Activated CD4-positive, CD25-positive, alpha-beta regulatory T cell treated with anti-CD3 and anti-CD28 coated beads, Interleukin-2, amount 50 U/mL, for 24 hours (primary cell): ENCODE data around the gene FAM136A.
"Not testable (repeated sequence)": the region's sequence is repeated elsewhere in the genome, so short reads cannot be mapped to it uniquely, and the experiment has no call there.

Experiments used
- ATAC-seq, 2 donors: fragments of 150-1000 bp; cut with Tn5 transposase; one replicate each; pipeline ENCODE4 v1.10.0; 2021; ENCODE audit warnings: mild to moderate bottlenecking in 1 of 2, moderate library complexity in 1 of 2

FAM136A gene

GRCh38 chr2:70301344-70302194 is at the start of gene FAM136A:
TSS of gene FAM136A (minus strand) at chr2:70302067. CDS start at chr2:70302011, 56 bp downstream.
- ATAC-seq: peak; percentile 87 to 90

- no peak for ATAC-seq
Measured at GRCh38 chr2:70349921-70350685, 48.2 kb upstream of the FAM136A start.

- no peak for ATAC-seq
Measured at GRCh38 chr2:70347831-70348230, 46.0 kb upstream of the FAM136A start.

GRCh38 chr2:70344195-70344594 is 42.3 kb upstream of the FAM136A start:
- ATAC-seq: peak in 1 of 2 donors; percentile 30

- ATAC-seq: no peak
Measured at GRCh38 chr2:70341477-70341765, 39.6 kb upstream of the FAM136A start.

GRCh38 chr2:70340761-70341476 is 39.1 kb upstream of the FAM136A start:
- peak in 1 of 2 donors; percentile 27 for ATAC-seq

- no peak for ATAC-seq
Measured at GRCh38 chr2:70340075-70340474, 38.2 kb upstream of the FAM136A start.

GRCh38 chr2:70336552-70336951 is 34.7 kb upstream of the FAM136A start:
- ATAC-seq: no peak

GRCh38 chr2:70331012-70331411 is 29.1 kb upstream of the FAM136A start:
- no peak for ATAC-seq

- ATAC-seq: no peak
Measured at GRCh38 chr2:70330476-70330875, 28.6 kb upstream of the FAM136A start.

GRCh38 chr2:70328921-70329561 is 27.2 kb upstream of the FAM136A start:
- ATAC-seq: no peak

- ATAC-seq: no peak
Measured at GRCh38 chr2:70325875-70326274, 24.0 kb upstream of the FAM136A start.

GRCh38 chr2:70322518-70322917 is 20.7 kb upstream of the FAM136A start:
- ATAC-seq: no peak

GRCh38 chr2:70321370-70321769 is 19.5 kb upstream of the FAM136A start:
- no peak for ATAC-seq

GRCh38 chr2:70314640-70315039 is 12.8 kb upstream of the FAM136A start:
- ATAC-seq: no peak

GRCh38 chr2:70312560-70312959 is 10.7 kb upstream of the FAM136A start:
- no peak for ATAC-seq

GRCh38 chr2:70310899-70311298 is 9.0 kb upstream of the FAM136A start:
- no peak for ATAC-seq

GRCh38 chr2:70305531-70305930 is 3.7 kb upstream of the FAM136A start:
- no peak for ATAC-seq

- ATAC-seq: no peak
Measured at GRCh38 chr2:70304498-70304897, 2.6 kb upstream of the FAM136A start.

- no peak for ATAC-seq
Measured at GRCh38 chr2:70303186-70303585, 1.3 kb upstream of the FAM136A start.

GRCh38 chr2:70302195-70302546 is 304 bp upstream of the FAM136A start:
- ATAC-seq: not testable (repeated sequence)

GRCh38 chr2:70300771-70301343 is 1.0 kb downstream of the FAM136A start:
- no peak for ATAC-seq

- ATAC-seq: not testable (repeated sequence)
Measured at GRCh38 chr2:70297828-70298227, 4.0 kb downstream of the FAM136A start.
